Right ventricle myocardium superior (tissue), 1 donor: Measurements from ENCODE around the gene ZNF565. TPM values are rescaled to one million over a fixed set of nuclear protein-coding genes. Genes with fewer than 3 reads are reported as not detected.
"Not testable (repeated sequence)": the region's sequence is repeated elsewhere in the genome, so short reads cannot be mapped to it uniquely, and the experiment has no call there.

Source experiments
- ATAC-seq: fragments of 200-7000 bp; cut with Tn5 transposase; one replicate; pipeline ENCODE4 v1.9.1; 2020; ENCODE audit warnings: mild to moderate bottlenecking; ENCODE audit not compliant: poor library complexity
- DNase-seq: peaks from one replicate; pipeline ENCODE4 v3.0.0-alpha.2; 2020
- intact Hi-C: fragments of 100-400 bp; cut with DNase I; formaldehyde crosslinking; loops from one replicate; pipeline ENCODE4 v1.11.2; 2022
- total RNA-seq: library from RNA; stranded (reverse); fragmentation: NEBNext Ultra II Directional; extraction: Animal tissue kit (Norgen Biotek cat#: 25700); gene quantifications from one replicate; pipeline ENCODE4 v1.2.1, GENCODE V29; 2021
- donor health status: DM: no; HTN: yes; CAD: no; lungs with severe emphysema.

The ZNF565 gene
- total RNA-seq, 1 donor from 2014 or later, result 3.9 TPM

- ATAC-seq, intact Hi-C loops, DNase-seq: not testable (repeated sequence)
Measured at GRCh38 chr19:36134867-36135266, 79.6 kb downstream of the ZNF565 start.

Other genes with a start within 250 kb of the ZNF565 start
- gene SDHAF1, start 219.5 kb downstream of the ZNF565 start, total RNA-seq, result 10.2 TPM
- gene SYNE4, start 205.9 kb downstream of the ZNF565 start, total RNA-seq, result 0.30 TPM
- 9.4 TPM for gene ALKBH6, start 200.5 kb downstream of the ZNF565 start, total RNA-seq
- gene CLIP3, start 181.8 kb downstream of the ZNF565 start, total RNA-seq, result 4.1 TPM
- gene THAP8, start 160.4 kb downstream of the ZNF565 start, total RNA-seq, result 4.2 TPM
- gene WDR62, start 159.8 kb downstream of the ZNF565 start, total RNA-seq, result 28.3 TPM
- not detected for gene OVOL3, start 103.5 kb downstream of the ZNF565 start, total RNA-seq
- 145 TPM for gene POLR2I, start 99.8 kb downstream of the ZNF565 start, total RNA-seq
- gene TBCB, start 99.2 kb downstream of the ZNF565 start, total RNA-seq, result 95.8 TPM
- gene CAPNS1, start 74.6 kb downstream of the ZNF565 start, total RNA-seq, result 781 TPM
- 3,311 TPM for gene COX7A1, start 62.2 kb downstream of the ZNF565 start, total RNA-seq
- gene ZNF146, start 441 bp upstream of the ZNF565 start, total RNA-seq, result 29.6 TPM
- 2.6 TPM for gene ZFP14, start 164.5 kb upstream of the ZNF565 start, total RNA-seq
- 4.8 TPM for gene ZFP82, start 204.0 kb upstream of the ZNF565 start, total RNA-seq